Kidney (tissue), 14 donors: ENCODE measurements around the gene RABL6. TPM values are rescaled to one million over a fixed set of nuclear protein-coding genes. Genes with fewer than 3 reads are reported as not detected.

Experiments used
- DNase-seq, 5 donors: peaks; one replicate each; pipeline ENCODE4 v3.0.0-alpha.2; 2013 to 2020
- FAIRE-seq: peaks from 2 replicates; lab custom pipeline; 2012; peaks lifted over from hg19 to GRCh38; lab: Jason Lieb, UNC
- H3K27ac ChIP-seq, 2 donors: one replicate each; pipeline ENCODE4 v1.7.0; 2013; ENCODE audit warnings: low read depth in 2 of 2, low read length in 2 of 2, inconsistent platforms in 1 of 2
- H3K27me3 ChIP-seq: one replicate; pipeline ENCODE4 v1.7.1; 2013; ENCODE audit warnings: low read length, inconsistent platforms; ENCODE audit not compliant: control insufficient read depth, insufficient read depth
- H3K36me3 ChIP-seq, 3 donors: one replicate each; pipeline versions ENCODE4 v1.7.0 to v1.7.1; 2013; ENCODE audit warnings: low read length in 3 of 3, control low read depth in 1 of 3, inconsistent platforms in 1 of 3; ENCODE audit not compliant: insufficient read depth in 3 of 3, control insufficient read depth in 2 of 3
- H3K4me1 ChIP-seq, 3 donors: one replicate each; pipeline versions ENCODE4 v1.7.0 to v1.7.1; 2013; ENCODE audit warnings: low read length in 3 of 3, inconsistent platforms in 1 of 3, low read depth in 1 of 3; ENCODE audit not compliant: control insufficient read depth in 2 of 3, insufficient read depth in 2 of 3
- H3K4me3 ChIP-seq, 3 donors: one replicate each; pipeline versions ENCODE4 v1.7.0 to v1.8.1; 2013; ENCODE audit warnings: low read length in 3 of 3, control low read depth in 1 of 3, inconsistent platforms in 1 of 3
- H3K9ac ChIP-seq, 3 donors: one replicate each; pipeline versions ENCODE4 v1.7.0 to v1.7.1; 2013; ENCODE audit warnings: low read length in 3 of 3, control low read depth in 1 of 3, inconsistent platforms in 1 of 3
- H3K9me3 ChIP-seq, 3 donors: one replicate each; pipeline versions ENCODE4 v1.7.0 to v1.7.1; 2013; ENCODE audit warnings: low read length in 3 of 3, control low read depth in 1 of 3, inconsistent platforms in 1 of 3; ENCODE audit not compliant: control insufficient read depth in 2 of 3, insufficient read depth in 1 of 3
- CTCF ChIP-seq: IDR thresholded peaks from 3 replicates; pipeline ENCODE4 v1.5.1; 2012; ENCODE audit warnings: mild to moderate bottlenecking, moderate library complexity, borderline replicate concordance; ENCODE audit not compliant: insufficient read depth; ENCODE audit errors: extremely low read depth
- intact Hi-C: fragments of 100-400 bp; cut with DNase I; formaldehyde crosslinking; loops from one replicate; pipeline ENCODE4 v1.11.1; 2022
- polyA plus RNA-seq: library from polyadenylated mRNA; stranded (reverse); fragments of 350-450 nt; fragmentation: Illumina TruSeq; extraction: RNeasy Lipid Tissue Mini Kit (QIAGEN cat#74804); gene quantifications from one replicate; pipeline ENCODE4 v1.2.3, GENCODE V29; 2014; ENCODE audit warnings: low read depth, low replicate concordance; ENCODE audit not compliant: insufficient read depth
- total RNA-seq: library from RNA; stranded (reverse); fragmentation: NEBNext Ultra II Directional; extraction: Animal tissue kit (Norgen Biotek cat#: 25700); gene quantifications from one replicate; pipeline ENCODE4 v1.2.1, GENCODE V29; 2021
- donor health status: control.
- donor health status: control.
- donor health status: control.
- donor health status: control.
- donor health status: control.
- donor health status: DM: yes; HTN: yes; CAD: no.
- donor health status: Normal renal cell carcinoma (clear cell type).

The RABL6 gene
- total and polyA plus RNA-seq, 2 donors from 2014 or later = 60.4 to 70.3 TPM

GRCh38 chr9:136829412-136829811 is 21.7 kb downstream of the RABL6 start:
- Histone ChIP-seq H3K9ac (no peak overlapping the region), H3K27ac (no peak overlapping the region), H3K4me1 (no peaks in the 10 kb centered on the region), H3K4me3 (no peak overlapping the region), H3K27me3 (no peaks in the 10 kb centered on the region), H3K9me3 (no peaks in the 10 kb centered on the region), H3K36me3 (peaks cover 0 to 10% (median 9%) of the 10 kb centered on the region in 3 donors)
- DNase-seq (peak in 1 of 5 donors; percentile 54), FAIRE-seq (no peak)
- intact Hi-C loops = no loop called here
- TF ChIP-seq CTCF = no peak

GRCh38 chr9:136829981-136830885 is 22.5 kb downstream of the RABL6 start:
- no peak overlapping the region for H3K4me3 ChIP-seq
- FAIRE-seq (no peak), DNase-seq (peak in 1 of 5 donors; percentile 69)
- no peak overlapping the region for H3K27ac ChIP-seq
- H3K9ac ChIP-seq = no peak overlapping the region
- intact Hi-C loops = no loop called here
- H3K27me3 ChIP-seq = no peaks in the 10 kb centered on the region
- peaks cover 0 to 10% (median 7%) of the 10 kb centered on the region in 3 donors for H3K36me3 ChIP-seq
- no peak for TF ChIP-seq CTCF
- H3K4me1 ChIP-seq = no peaks in the 10 kb centered on the region
- no peaks in the 10 kb centered on the region for H3K9me3 ChIP-seq

- TF ChIP-seq CTCF = no peak
- Histone ChIP-seq H3K4me1 (no peaks in the 10 kb centered on the region), H3K27ac (no peak overlapping the region), H3K27me3 (no peaks in the 10 kb centered on the region), H3K9ac (no peak overlapping the region), H3K36me3 (peaks cover 0 to 10% (median 7%) of the 10 kb centered on the region in 3 donors), H3K9me3 (no peaks in the 10 kb centered on the region), H3K4me3 (no peak overlapping the region)
- FAIRE-seq (no peak), DNase-seq (peak in 1 of 5 donors; percentile 56)
- intact Hi-C loops = no loop called here
Observed at GRCh38 chr9:136831002-136831719, 23.4 kb downstream of the RABL6 start.
